Neural cell (in vitro differentiated cells): ENCODE measurements around the gene FADS3. TPM values are rescaled to one million over a fixed set of nuclear protein-coding genes. Genes with fewer than 3 reads are reported as not detected.

ENCODE experiments used
- H2AFZ ChIP-seq: fragments of 200-600, 300-800 bp; sonication (generic), shearing (Covaris generic); 2 replicates; pipeline ENCODE4 v1.6.0; 2014; ENCODE audit warnings: low read depth, mild to moderate bottlenecking, antibody characterized with exemption, low read length, moderate library complexity
- H3F3A ChIP-seq: fragments of 200-600 bp; shearing (Covaris generic); 2 replicates; pipeline ENCODE4 v1.6.1; 2016; ENCODE audit warnings: mild to moderate bottlenecking, moderate library complexity, mixed read lengths, antibody characterized with exemption, low read length; ENCODE audit not compliant: insufficient read depth, poor library complexity, severe bottlenecking
- H3K27ac ChIP-seq: fragments of 200-600, 300-800 bp; sonication (generic), shearing (Covaris generic); 2 replicates; pipeline ENCODE4 v1.5.1; 2014; ENCODE audit warnings: mild to moderate bottlenecking, low read length, moderate library complexity
- H3K27me3 ChIP-seq: fragments of 300-800, 200-600 bp; sonication (generic), shearing (Covaris generic); 2 replicates; pipeline ENCODE4 v1.6.0; 2014; ENCODE audit warnings: mild to moderate bottlenecking, low read depth, low read length, moderate library complexity; ENCODE audit not compliant: insufficient read depth
- H3K36me3 ChIP-seq: fragments of 300-800, 200-600 bp; sonication (generic), shearing (Covaris generic); 2 replicates; pipeline ENCODE4 v1.5.1; 2014; ENCODE audit warnings: mild to moderate bottlenecking, antibody characterized with exemption, low read length, moderate library complexity; ENCODE audit not compliant: insufficient read depth
- H3K4me2 ChIP-seq: fragments of 300-800, 200-600 bp; sonication (generic), shearing (Covaris generic); 2 replicates; pipeline ENCODE4 v1.6.0; 2014; ENCODE audit warnings: mild to moderate bottlenecking, low read length
- H3K4me3 ChIP-seq: fragments of 300-800, 200-600 bp; sonication (generic), shearing (Covaris generic); 2 replicates; pipeline ENCODE4 v1.5.1; 2014; ENCODE audit warnings: mild to moderate bottlenecking, low read length, moderate library complexity
- H3K79me2 ChIP-seq: fragments of 200-600 bp; shearing (Covaris generic); replicated peaks from 2 replicates; pipeline ENCODE4 v1.6.0; 2014; ENCODE audit warnings: mild to moderate bottlenecking, low read length, moderate library complexity; ENCODE audit not compliant: insufficient read depth
- H3K9ac ChIP-seq: fragments of 300-800, 200-600 bp; sonication (generic), shearing (Covaris generic); 2 replicates; pipeline ENCODE4 v1.6.1; 2016; ENCODE audit warnings: mild to moderate bottlenecking, low read length, mixed read lengths
- H3K9me2 ChIP-seq: fragments of 200-600 bp; shearing (Covaris generic); 2 replicates; pipeline ENCODE4 v1.6.1; 2016; ENCODE audit warnings: mild to moderate bottlenecking, low read length, mixed read lengths; ENCODE audit not compliant: insufficient read depth
- H3K9me3 ChIP-seq: fragments of 200-600, 300-800 bp; sonication (generic), shearing (Covaris generic); 2 replicates; pipeline ENCODE4 v1.6.1; 2016; ENCODE audit warnings: mild to moderate bottlenecking, mixed run types, low read length, moderate library complexity, mixed read lengths
- H4K20me1 ChIP-seq: fragments of 200-600 bp; shearing (Covaris generic); 2 replicates; pipeline ENCODE4 v1.6.1; 2016; ENCODE audit warnings: mild to moderate bottlenecking, mixed run types; ENCODE audit not compliant: insufficient read depth
- CTCF ChIP-seq: fragments of 450-650 bp; IDR thresholded peaks from 2 replicates; pipeline ENCODE4 v1.5.1; 2014; ENCODE audit warnings: antibody characterized with exemption, mild to moderate bottlenecking, moderate library complexity; ENCODE audit not compliant: poor library complexity, severe bottlenecking
- EP300 ChIP-seq: fragments of 450-650 bp; conservative IDR thresholded peaks from 2 replicates; pipeline ENCODE4 v1.6.1; 2014; ENCODE audit warnings: antibody characterized with exemption, mild to moderate bottlenecking, moderate library complexity; ENCODE audit not compliant: poor library complexity, severe bottlenecking
- EZH2 ChIP-seq: fragments of 200-600, 300-800 bp; shearing (Covaris generic), sonication (generic); IDR thresholded peaks from 2 replicates; pipeline ENCODE4 v1.6.1; 2014; ENCODE audit warnings: antibody characterized with exemption, low read length, borderline replicate concordance, mild to moderate bottlenecking; ENCODE audit not compliant: insufficient read depth, poor library complexity, severe bottlenecking
- MXI1 ChIP-seq: fragments of 450-650 bp; conservative IDR thresholded peaks from 2 replicates; pipeline ENCODE4 v1.6.1; 2014; ENCODE audit warnings: antibody characterized with exemption, mild to moderate bottlenecking; ENCODE audit not compliant: poor library complexity, severe bottlenecking
- POLR2AphosphoS5 ChIP-seq: IDR thresholded peaks from 2 replicates; pipeline ENCODE4 v1.6.1; 2012
- RAD21 ChIP-seq: fragments of 450-650 bp; conservative IDR thresholded peaks from 2 replicates; pipeline ENCODE4 v1.6.1; 2014; ENCODE audit warnings: antibody characterized with exemption, mild to moderate bottlenecking, moderate library complexity
- REST ChIP-seq: IDR thresholded peaks from 2 replicates; pipeline ENCODE4 v1.6.1; 2012; ENCODE audit warnings: borderline replicate concordance
- SMC3 ChIP-seq: fragments of 450-650 bp; conservative IDR thresholded peaks from 2 replicates; pipeline ENCODE4 v1.6.1; 2014; ENCODE audit warnings: antibody characterized with exemption, mild to moderate bottlenecking, moderate library complexity; ENCODE audit not compliant: poor library complexity
- TAF1 ChIP-seq: IDR thresholded peaks from 2 replicates; pipeline ENCODE4 v1.6.1; 2012; ENCODE audit warnings: low read depth
- polyA plus RNA-seq: library from polyadenylated mRNA; depleted of rRNA; stranded (reverse); fragments of >200 nt; gene quantifications from 2 replicates; pipeline ENCODE4 v1.2.3, GENCODE V29; 2014

FADS3 gene
- polyA plus RNA-seq, 1 donor from 2014 or later = 35.4 TPM

GRCh38 chr11:61854206-61854895 is 37.0 kb downstream of the FADS3 start:
- Histone ChIP-seq H3K9ac (no peak overlapping the region), H3K4me3 (no peak overlapping the region), H3K9me2 (no peaks in the 10 kb centered on the region), H3K9me3 (no peaks in the 10 kb centered on the region), H3K27me3 (no peaks in the 10 kb centered on the region), H4K20me1 (no peaks in the 10 kb centered on the region), H3K4me2 (no peak overlapping the region), H3F3A (no peaks in the 10 kb centered on the region), H3K36me3 (peaks cover 6% of the 10 kb centered on the region), H2AFZ (no peak overlapping the region), H3K27ac (no peak overlapping the region), H3K79me2 (no peaks in the 10 kb centered on the region)
- no peak for TF ChIP-seq RAD21
- no peak for TF ChIP-seq TAF1
- TF ChIP-seq EZH2 = no peak
- no peak for TF ChIP-seq EP300
- TF ChIP-seq POLR2AphosphoS5 = no peak

- Histone ChIP-seq H4K20me1 (no peaks in the 10 kb centered on the region), H3K27me3 (no peaks in the 10 kb centered on the region), H3K4me3 (no peak overlapping the region), H3K4me2 (no peak overlapping the region), H3K27ac (no peak overlapping the region), H3K36me3 (peaks cover 10% of the 10 kb centered on the region), H3K9me2 (no peaks in the 10 kb centered on the region), H3K79me2 (no peaks in the 10 kb centered on the region), H3K9me3 (no peaks in the 10 kb centered on the region), H3F3A (no peaks in the 10 kb centered on the region), H2AFZ (no peak overlapping the region), H3K9ac (no peak overlapping the region)
- TF ChIP-seq MXI1 (no peak), POLR2AphosphoS5 (no peak), CTCF (no peak)
Measured at GRCh38 chr11:61853698-61854169, 37.6 kb downstream of the FADS3 start.

- no peaks in the 10 kb centered on the region for H3K9me2 ChIP-seq
- H3K27ac ChIP-seq = no peak overlapping the region
- peaks cover 10% of the 10 kb centered on the region for H3K36me3 ChIP-seq
Measured at GRCh38 chr11:61851900-61852295, 39.4 kb downstream of the FADS3 start.

More at GRCh38 chr11:61851900-61852295, 39.4 kb downstream of the FADS3 start:
- no peak overlapping the region for H3K9ac ChIP-seq
- H3K79me2 ChIP-seq = no peaks in the 10 kb centered on the region
- H2AFZ ChIP-seq = no peak overlapping the region
- H3F3A ChIP-seq = no peaks in the 10 kb centered on the region
- H4K20me1 ChIP-seq = no peaks in the 10 kb centered on the region
- H3K27me3 ChIP-seq = no peaks in the 10 kb centered on the region
- TF ChIP-seq RAD21 = no peak
- no peak for TF ChIP-seq POLR2AphosphoS5
- TF ChIP-seq TAF1 = no peak
- TF ChIP-seq EP300 = no peak
- no peak for TF ChIP-seq CTCF
- no peak for TF ChIP-seq SMC3
- TF ChIP-seq MXI1 = no peak
- no peak for TF ChIP-seq REST
- TF ChIP-seq EZH2 = no peak
- H3K9me3 ChIP-seq = no peaks in the 10 kb centered on the region
- H3K4me2 ChIP-seq = no peak overlapping the region
- no peak overlapping the region for H3K4me3 ChIP-seq
